ENCODE results near the gene INTS15.

Gene INTS15

DNA sequence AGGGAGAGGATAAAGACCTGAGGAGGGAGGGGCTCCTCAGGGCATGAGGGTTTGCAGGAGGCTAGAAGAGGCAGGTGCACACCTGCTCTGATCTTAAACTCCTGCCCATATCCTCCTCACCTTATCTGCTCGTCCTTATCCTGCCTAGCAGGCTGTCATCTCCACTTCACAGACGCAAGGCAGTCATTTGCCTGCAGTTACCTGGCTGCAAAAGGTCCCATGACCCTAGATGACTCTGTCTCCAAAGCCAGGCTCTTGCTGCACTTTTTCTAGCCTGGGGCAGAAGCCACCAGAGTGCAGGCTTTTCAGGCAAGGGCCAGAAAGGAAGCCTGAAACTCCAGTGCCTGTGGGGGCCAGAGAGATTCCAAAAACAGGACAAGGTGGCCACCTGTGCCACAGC, 23.9 kb downstream of the INTS15 start:
- Mint-ChIP-seq H3K27ac (no peak overlapping the region), H3K36me3 (ENCODE audit: low read depth) (peaks cover 19% of the 10 kb centered on the region), H3K4me1 (peaks cover 5% of the 10 kb centered on the region), H3K9me3 (no peaks in the 10 kb centered on the region), H3K4me3 (peak overlapping the region; percentile 68 to 91 (median 71)), H3K27me3 (ENCODE audit: low read depth) (no peaks in the 10 kb centered on the region)
- TF ChIP-seq, protein P1, sequence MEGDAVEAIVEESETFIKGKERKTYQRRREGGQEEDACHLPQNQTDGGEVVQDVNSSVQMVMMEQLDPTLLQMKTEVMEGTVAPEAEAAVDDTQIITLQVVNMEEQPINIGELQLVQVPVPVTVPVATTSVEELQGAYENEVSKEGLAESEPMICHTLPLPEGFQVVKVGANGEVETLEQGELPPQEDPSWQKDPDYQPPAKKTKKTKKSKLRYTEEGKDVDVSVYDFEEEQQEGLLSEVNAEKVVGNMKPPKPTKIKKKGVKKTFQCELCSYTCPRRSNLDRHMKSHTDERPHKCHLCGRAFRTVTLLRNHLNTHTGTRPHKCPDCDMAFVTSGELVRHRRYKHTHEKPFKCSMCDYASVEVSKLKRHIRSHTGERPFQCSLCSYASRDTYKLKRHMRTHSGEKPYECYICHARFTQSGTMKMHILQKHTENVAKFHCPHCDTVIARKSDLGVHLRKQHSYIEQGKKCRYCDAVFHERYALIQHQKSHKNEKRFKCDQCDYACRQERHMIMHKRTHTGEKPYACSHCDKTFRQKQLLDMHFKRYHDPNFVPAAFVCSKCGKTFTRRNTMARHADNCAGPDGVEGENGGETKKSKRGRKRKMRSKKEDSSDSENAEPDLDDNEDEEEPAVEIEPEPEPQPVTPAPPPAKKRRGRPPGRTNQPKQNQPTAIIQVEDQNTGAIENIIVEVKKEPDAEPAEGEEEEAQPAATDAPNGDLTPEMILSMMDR (IDR thresholded peaks at IDR 0.05; ENCODE audit: unreplicated experiment in 3 of 3) = no peak

DNA sequence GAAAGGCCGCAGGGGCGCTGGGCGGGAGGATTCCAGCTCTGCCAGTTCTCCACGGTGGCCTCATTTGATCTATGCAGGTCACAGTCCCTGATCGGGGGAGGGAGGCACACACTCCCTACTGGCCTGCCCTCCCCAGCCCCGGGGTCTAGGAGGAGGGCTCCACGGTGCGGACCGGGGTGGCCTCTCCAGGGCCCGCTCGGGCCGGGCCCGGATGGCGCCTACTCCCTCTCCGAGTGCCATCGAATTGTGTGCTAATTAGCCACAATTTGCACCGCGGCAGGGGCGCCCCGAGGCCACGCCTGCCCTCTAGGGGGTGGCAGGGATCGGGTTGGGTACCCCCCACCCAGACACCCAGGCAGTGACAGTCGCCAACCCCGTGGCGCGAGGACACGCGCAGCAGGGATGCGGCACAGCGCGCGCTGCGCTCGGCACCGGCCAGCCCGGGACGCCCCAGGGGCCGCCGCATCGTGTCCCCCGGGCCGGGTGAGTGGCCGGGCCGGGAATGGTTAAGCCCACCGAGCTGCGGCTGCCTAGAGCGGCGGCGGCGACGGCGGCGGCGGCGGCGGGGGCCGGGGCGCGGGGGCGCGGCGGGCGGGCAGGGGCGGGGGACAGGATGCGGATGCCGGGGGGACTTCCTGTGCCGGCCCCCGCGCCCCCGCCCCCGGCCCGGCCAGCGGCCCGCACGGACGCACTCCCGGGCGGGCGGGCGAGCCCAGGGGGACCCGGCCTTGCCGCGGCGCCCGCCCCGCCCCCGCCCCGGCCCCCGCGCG, 25.3 kb downstream of the INTS15 start, which contains the start of gene ZNF853:
Gene ZNF853 (plus strand): TSS at position 658 of the 770 bp plus-strand sequence. CDS start 565 bp downstream, outside the sequence.
- H3K36me3 Mint-ChIP-seq (ENCODE audit: low read depth) = peaks cover 16% of the 10 kb centered on the region
- H3K27me3 Mint-ChIP-seq (ENCODE audit: low read depth) = no peaks in the 10 kb centered on the region
- peak within 1 kb of the TSS; percentile 78 to 84 (median 82) for H3K27ac Mint-ChIP-seq
- no peaks in the 10 kb centered on the region for H3K9me3 Mint-ChIP-seq
- peaks cover 5% of the 10 kb centered on the region for H3K4me1 Mint-ChIP-seq
- TF ChIP-seq, protein P1 (IDR thresholded peaks at IDR 0.05; ENCODE audit: unreplicated experiment in 3 of 3) = no peak
- H3K4me3 Mint-ChIP-seq = peak within 1 kb of the TSS; percentile 84 to 94 (median 91)

DNA sequence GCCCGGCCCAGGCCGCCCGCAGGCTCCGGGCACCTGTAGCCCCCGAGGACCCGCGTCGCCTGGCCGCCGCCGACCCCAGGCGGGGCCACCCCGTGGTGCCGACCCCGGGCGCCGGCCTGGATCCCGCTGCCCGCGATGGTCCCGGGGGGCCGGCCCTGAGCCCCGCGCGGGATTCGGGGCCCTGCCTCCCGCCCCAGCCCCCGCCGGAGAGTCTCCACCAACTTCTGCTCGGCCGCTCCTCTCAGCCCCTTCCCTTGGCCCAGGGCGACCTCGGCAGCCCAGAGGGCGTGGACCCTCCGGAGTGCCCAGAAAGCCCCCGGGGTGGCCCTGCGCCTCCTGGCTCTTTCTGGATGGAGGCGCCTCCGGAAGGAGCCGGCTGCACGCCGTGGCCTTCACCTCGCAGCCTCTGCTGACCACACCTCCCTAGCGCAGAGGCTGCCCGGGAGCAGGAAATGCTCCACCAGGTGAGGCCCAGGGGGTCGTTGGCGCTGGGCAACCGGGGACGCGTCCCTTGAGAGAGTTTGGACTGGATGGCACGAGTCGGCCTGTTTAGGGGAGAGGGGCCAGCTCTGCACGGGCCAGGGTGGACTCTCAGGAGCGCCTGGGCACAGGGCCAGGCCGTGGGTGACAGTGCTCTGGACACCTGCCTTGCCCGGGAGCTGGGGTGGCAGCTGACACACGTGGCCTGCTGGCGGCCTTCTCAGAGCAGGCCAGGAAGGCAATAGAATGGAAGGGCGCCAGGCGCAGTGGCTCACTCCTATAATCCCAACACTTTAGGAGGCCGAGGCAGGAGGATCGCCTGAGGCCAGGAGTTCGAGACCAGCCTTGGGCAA, 26.1 kb downstream of the INTS15 start:
- Mint-ChIP-seq H3K4me3 (peak overlapping the region; percentile 70 to 72 (median 71)), H3K9me3 (no peaks in the 10 kb centered on the region), H3K36me3 (ENCODE audit: low read depth) (peaks cover 10% of the 10 kb centered on the region), H3K27me3 (ENCODE audit: low read depth) (no peaks in the 10 kb centered on the region), H3K27ac (no peak overlapping the region), H3K4me1 (peaks cover 5% of the 10 kb centered on the region)
- TF ChIP-seq, protein P1 (IDR thresholded peaks at IDR 0.05; ENCODE audit: unreplicated experiment in 3 of 3) = no peak

DNA sequence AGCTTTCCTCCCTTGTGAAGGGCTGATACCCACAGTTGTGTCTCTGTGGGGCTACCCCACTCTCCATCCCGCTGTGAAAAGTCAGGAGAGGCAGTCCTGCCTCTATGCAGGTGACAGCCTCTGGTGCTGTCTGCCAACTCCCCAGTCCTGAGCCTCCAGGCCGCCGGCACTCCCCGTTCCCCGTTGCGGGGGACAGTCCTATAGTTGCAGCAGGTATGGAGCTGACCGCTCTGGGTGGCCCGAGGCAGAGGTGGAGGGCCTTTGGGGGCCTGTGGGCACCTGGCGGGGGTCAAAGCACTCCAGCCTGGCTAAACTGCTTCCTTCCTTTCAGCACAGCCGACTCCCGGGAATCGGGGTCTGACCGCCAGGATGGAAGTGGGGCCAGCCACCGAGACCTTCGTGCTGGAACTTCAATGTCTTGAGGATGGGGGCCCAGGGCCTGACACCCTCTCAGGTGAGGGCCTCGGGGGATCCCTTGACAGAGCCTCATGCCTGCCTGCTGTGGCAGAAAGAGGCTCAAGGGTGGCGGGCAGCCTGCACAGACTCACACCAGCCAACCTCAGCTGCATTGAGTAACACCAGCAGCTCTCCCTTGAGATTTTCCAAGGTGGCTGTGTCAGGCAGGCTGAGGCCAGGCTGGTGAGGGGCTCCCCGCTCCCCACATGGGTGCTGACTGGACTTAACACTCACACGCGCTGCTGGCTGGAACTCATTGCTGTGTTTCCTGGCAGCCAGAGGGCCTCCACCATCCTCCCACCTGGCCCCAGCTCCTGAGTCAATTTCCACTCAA, 27.2 kb downstream of the INTS15 start:
- Mint-ChIP-seq H3K9me3 (no peaks in the 10 kb centered on the region), H3K4me3 (peak overlapping the region; percentile 81 to 89 (median 87)), H3K27me3 (ENCODE audit: low read depth) (no peaks in the 10 kb centered on the region), H3K27ac (peak overlapping the region in 1 of 3 experiments; percentile 35), H3K4me1 (peaks cover 5% of the 10 kb centered on the region), H3K36me3 (ENCODE audit: low read depth) (peaks cover 18% of the 10 kb centered on the region)
- TF ChIP-seq, protein P1 (IDR thresholded peaks at IDR 0.05; ENCODE audit: unreplicated experiment in 3 of 3) = no peak

DNA sequence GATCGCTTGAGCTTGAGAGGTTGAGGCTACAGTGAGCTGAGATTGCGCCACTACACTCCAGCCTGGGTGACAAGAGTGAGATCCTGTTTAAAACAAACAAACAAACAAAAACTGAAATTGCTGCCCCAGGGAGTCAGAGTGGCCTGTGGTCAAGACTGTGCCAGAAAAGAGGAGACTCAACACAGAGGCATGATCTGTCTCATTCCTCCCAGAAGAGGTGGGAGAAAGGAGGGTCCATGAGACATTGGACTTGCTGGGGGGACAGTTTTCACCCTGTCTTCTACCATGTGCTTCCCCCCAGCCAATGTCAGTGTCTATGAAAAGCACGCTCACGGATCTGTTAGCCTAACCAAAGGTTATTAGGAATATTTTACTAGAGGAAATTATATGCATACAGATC, 28.8 kb downstream of the INTS15 start:
- Mint-ChIP-seq H3K27me3 (ENCODE audit: low read depth) (no peaks in the 10 kb centered on the region), H3K4me1 (peaks cover 5% of the 10 kb centered on the region), H3K9me3 (no peaks in the 10 kb centered on the region), H3K4me3 (peak overlapping the region; percentile 29 to 63 (median 43)), H3K27ac (no peak overlapping the region), H3K36me3 (ENCODE audit: low read depth) (peaks cover 24% of the 10 kb centered on the region)
- TF ChIP-seq, protein P1 (IDR thresholded peaks at IDR 0.05; ENCODE audit: unreplicated experiment in 3 of 3) = no peak

Data from nephron (organoid).